ENCODE data around the gene GPBP1. TPM values are rescaled to one million over a fixed set of nuclear protein-coding genes. Genes with fewer than 3 reads are reported as not detected.

GPBP1 gene
- total RNA-seq, 2 donors from 2014 or later, result 95.8 to 104 TPM

DNA sequence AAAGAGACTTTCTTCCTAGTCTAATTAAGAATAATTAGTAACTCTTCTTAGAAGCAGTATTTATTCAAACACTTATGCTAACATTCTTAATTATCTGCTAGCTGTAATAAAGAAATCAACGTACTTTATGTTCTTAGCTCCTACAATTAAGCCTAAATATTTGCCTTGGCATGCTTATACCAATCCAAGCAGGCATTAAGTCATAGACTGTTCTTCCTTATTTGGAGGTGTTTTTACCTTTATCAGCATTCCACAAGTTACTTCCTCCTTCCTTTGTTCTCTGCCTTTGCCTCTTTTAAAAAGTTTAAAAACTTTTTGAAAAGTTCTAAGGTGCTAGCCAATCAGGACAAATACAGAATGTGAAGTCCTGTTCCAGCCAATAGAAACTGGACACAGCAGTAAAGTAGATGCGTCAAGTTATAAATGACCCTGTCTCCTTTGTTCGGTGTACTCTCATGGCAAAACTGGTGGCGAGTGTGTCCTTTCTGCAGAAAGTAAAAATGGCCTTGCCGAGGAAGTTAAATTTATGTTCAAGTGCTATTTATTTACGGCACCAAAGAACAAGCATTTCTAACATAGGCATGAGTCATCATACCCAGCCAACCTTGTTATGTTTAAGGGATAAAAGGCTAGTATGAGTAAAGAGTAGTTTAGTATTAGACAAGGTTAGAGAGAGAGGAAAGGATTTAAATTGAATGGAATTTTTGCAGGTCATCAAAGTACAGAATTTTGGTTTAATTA is 58.6 kb downstream of the GPBP1 start:
- peaks cover 40% of the 10 kb centered on the region for H3K4me1 Mint-ChIP-seq (ENCODE audit: low read depth)
- peaks cover 9 to 29% of the 10 kb centered on the region in 2 donors for H3K36me3 Mint-ChIP-seq (ENCODE audit: insufficient read depth in 2 of 2)
- no peak overlapping the region for H3K4me3 Mint-ChIP-seq
- H3K27ac Mint-ChIP-seq, result peak overlapping the region; percentile 24
- DNase-seq, result no peak
- ATAC-seq (replicated peaks in 1 of 2), result no peak
- H3K9me3 Mint-ChIP-seq, result no peaks in the 10 kb centered on the region
- H3K27me3 Mint-ChIP-seq (ENCODE audit: low read depth), result no peaks in the 10 kb centered on the region

DNA sequence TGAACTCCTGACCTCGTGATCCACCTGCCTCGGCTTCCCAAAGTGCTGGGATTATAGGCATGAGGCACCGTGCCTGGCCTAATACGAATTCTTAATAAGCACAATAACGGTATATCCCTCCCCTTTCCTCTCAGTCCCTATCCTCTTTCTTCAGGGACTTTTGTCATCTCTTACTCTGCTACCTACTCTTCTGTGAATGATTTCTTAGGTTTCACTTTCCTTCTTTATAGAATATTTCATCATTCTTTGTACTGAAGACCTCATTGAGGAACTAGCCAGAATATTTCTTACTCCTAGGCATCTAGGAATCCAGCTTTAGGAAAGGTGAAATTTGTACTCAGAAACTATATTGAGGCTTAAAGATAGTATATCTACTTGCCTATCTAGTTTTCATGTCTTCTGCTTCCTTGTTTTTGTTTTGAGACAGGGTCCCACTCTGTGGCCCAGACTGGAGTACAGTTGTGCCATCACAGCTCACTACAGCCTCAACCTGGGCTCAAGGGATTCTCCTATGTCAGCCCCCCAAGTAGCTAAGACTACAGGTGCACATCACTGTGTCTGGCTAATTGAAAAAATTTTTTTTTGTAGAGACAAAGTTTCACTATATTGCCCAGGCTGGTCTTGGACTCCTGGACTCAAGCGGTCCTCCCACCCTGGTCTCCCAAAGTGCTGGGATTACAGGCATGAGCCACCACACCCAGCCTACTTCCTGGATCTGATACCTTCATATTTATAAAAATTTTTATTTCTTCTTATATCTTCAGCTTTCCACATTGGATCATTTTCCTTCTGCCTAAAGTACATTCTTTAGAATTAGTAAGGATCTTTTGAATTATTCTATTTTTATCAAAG is 69.7 kb downstream of the GPBP1 start:
- H3K4me1 Mint-ChIP-seq (ENCODE audit: low read depth), result peaks cover 42% of the 10 kb centered on the region
- peak overlapping the region; percentile 97 for H3K27ac Mint-ChIP-seq
- H3K27me3 Mint-ChIP-seq (ENCODE audit: low read depth), result no peaks in the 10 kb centered on the region
- H3K36me3 Mint-ChIP-seq (ENCODE audit: insufficient read depth in 2 of 2), result peaks cover 4 to 21% of the 10 kb centered on the region in 2 donors
- H3K4me3 Mint-ChIP-seq, result peak overlapping the region in 1 of 2 donors; percentile 57
- DNase-seq (no peak), ATAC-seq (replicated peaks in 1 of 2) (peak; percentile 64 to 83)
- H3K9me3 Mint-ChIP-seq, result no peaks in the 10 kb centered on the region

DNA sequence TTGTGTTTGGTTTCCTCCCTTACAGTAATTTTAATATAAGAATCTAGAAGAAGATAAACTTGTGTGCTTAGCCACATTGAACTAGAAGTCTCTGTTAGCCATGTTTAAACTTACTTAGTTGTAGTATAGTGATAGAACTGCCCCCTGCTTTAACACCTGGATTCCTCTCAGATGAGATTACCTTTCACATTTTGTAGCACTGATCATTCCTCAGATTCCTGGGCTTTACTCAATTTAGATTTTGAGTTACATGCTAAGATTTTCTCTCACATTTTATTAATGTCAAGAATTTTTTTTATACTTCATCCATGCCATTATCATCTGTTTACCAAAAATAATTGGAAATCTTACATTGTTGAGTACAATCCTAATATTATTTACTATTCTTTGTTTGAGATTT is 70.5 kb downstream of the GPBP1 start:
- ATAC-seq (replicated peaks in 1 of 2), result no peak
- DNase-seq, result no peak
- H3K4me3 Mint-ChIP-seq, result peak overlapping the region in 1 of 2 donors; percentile 57
- no peaks in the 10 kb centered on the region for H3K27me3 Mint-ChIP-seq (ENCODE audit: low read depth)
- peaks cover 4 to 22% of the 10 kb centered on the region in 2 donors for H3K36me3 Mint-ChIP-seq (ENCODE audit: insufficient read depth in 2 of 2)
- peak overlapping the region; percentile 97 for H3K27ac Mint-ChIP-seq
- H3K9me3 Mint-ChIP-seq, result no peaks in the 10 kb centered on the region
- H3K4me1 Mint-ChIP-seq (ENCODE audit: low read depth), result peaks cover 42% of the 10 kb centered on the region

DNA sequence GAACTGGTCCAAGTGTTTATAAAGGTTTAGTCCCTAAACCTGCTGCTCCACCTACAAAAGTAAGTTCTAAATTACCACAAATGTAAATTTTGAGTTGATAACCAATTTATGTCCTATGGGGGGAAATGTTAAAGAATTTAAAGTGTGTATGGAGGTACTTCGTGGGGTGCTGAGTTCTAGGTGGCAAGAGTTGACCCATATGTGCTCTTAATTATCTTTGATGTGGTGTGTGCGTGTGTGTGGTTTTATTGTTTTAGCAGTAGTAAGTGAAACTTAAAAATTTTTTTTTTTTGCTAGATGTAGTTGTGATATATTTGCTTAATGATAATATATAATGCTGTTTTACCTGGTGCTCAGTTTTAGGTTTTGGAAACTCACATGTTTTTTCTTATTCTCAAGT is 72.6 kb downstream of the GPBP1 start:
- DNase-seq, result no peak

DNA sequence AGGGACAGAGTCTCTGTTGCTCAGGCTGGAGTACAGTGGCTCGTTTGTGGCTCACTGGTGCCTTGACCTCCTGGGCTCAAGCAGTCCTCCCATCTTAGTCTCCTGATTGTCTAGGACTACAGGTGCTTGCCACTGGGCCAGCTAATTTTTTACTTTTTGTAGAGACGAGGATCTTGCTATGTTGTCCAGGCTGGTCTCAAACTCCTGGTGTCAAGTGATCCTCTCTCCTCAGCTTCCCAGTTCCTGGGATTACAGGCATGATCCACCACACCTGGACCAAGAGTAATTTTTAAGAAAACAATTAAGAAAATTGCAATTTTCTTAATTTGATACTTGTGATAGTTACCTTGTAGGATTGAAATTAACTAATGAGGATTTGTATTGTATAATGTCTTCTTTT is 73.9 kb downstream of the GPBP1 start:
- H3K27ac Mint-ChIP-seq, result no peak overlapping the region
- ATAC-seq (replicated peaks in 1 of 2), result no peak

More for the DNA sequence above, 72.6 kb downstream of the GPBP1 start:
- H3K9me3 Mint-ChIP-seq, result no peaks in the 10 kb centered on the region
- peak overlapping the region; percentile 20 for H3K27ac Mint-ChIP-seq
- peak; percentile 32 to 44 for ATAC-seq (replicated peaks in 1 of 2)
- peaks cover 49% of the 10 kb centered on the region for H3K4me1 Mint-ChIP-seq (ENCODE audit: low read depth)
- peaks cover 5 to 30% of the 10 kb centered on the region in 2 donors for H3K36me3 Mint-ChIP-seq (ENCODE audit: insufficient read depth in 2 of 2)
- H3K27me3 Mint-ChIP-seq (ENCODE audit: low read depth), result no peaks in the 10 kb centered on the region
- peak overlapping the region in 1 of 2 donors; percentile 51 for H3K4me3 Mint-ChIP-seq

DNA sequence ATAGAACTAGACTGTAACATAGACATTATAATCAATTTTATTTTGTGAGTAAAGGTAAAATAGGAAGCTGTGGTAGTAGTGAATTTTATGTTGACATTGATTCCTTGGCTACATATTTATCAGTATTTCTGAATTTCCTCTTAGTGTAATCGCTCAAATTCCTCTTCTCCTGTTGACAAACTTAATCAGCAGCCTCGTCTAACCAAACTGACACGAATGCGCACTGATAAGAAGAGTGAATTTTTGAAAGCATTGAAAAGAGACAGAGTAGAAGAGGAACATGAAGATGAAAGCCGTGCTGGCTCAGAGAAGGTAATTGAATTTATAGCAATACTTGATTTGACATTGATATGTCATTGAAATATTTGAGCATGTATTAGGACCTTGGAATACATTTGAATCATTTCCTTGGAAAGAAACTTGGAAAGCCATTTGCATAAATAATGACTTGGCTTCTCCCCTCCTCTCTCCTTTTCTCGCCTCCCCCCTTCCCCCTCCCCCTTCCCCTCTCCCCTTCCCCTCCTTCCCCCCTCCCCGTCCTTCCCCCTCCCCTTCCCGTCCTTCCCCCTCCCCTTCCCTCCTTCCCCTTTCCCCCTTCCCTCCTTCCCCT is 75.5 kb downstream of the GPBP1 start:
- no peak overlapping the region for H3K4me3 Mint-ChIP-seq
- H3K4me1 Mint-ChIP-seq (ENCODE audit: low read depth), result peaks cover 33% of the 10 kb centered on the region
- H3K9me3 Mint-ChIP-seq, result no peaks in the 10 kb centered on the region
- no peaks in the 10 kb centered on the region for H3K27me3 Mint-ChIP-seq (ENCODE audit: low read depth)
- no peak overlapping the region for H3K27ac Mint-ChIP-seq
- peaks cover 4 to 35% of the 10 kb centered on the region in 2 donors for H3K36me3 Mint-ChIP-seq (ENCODE audit: insufficient read depth in 2 of 2)
- DNase-seq (no peak), ATAC-seq (replicated peaks in 1 of 2) (no peak)

More for the DNA sequence above, 73.9 kb downstream of the GPBP1 start:
- Mint-ChIP-seq H3K27me3 (ENCODE audit: low read depth) (no peaks in the 10 kb centered on the region), H3K36me3 (ENCODE audit: insufficient read depth in 2 of 2) (peaks cover 6 to 28% of the 10 kb centered on the region in 2 donors), H3K9me3 (no peaks in the 10 kb centered on the region), H3K4me3 (no peak overlapping the region), H3K4me1 (ENCODE audit: low read depth) (peaks cover 47% of the 10 kb centered on the region)
- DNase-seq, result no peak

DNA sequence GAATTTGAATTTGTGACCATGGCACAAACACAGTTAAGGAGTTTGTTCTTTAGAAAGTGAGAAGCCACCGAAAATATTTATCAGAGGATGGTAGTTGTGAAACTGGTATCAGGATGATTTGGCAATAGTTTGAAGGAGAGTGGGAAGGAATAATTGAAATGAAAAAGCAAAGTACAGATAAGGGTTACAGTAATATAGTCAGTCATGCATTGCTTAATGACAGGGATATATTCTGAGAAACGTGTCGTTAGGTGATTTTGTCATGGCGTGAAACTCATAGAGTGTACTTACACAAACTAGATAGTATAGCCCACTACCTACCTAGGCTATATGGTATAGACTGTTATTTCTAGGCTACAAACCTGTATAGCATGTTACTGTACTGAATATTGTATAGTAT is 84.2 kb downstream of the GPBP1 start:
- H3K36me3 Mint-ChIP-seq (ENCODE audit: insufficient read depth in 2 of 2), result peaks cover 3 to 39% of the 10 kb centered on the region in 2 donors
- DNase-seq (no peak), ATAC-seq (replicated peaks in 1 of 2) (peak; percentile 76 to 78)
- H3K27me3 Mint-ChIP-seq (ENCODE audit: low read depth), result no peaks in the 10 kb centered on the region
- H3K4me3 Mint-ChIP-seq, result peak overlapping the region in 1 of 2 donors; percentile 0
- H3K4me1 Mint-ChIP-seq (ENCODE audit: low read depth), result peaks cover 45% of the 10 kb centered on the region
- no peaks in the 10 kb centered on the region for H3K9me3 Mint-ChIP-seq
- peak overlapping the region; percentile 17 for H3K27ac Mint-ChIP-seq

DNA sequence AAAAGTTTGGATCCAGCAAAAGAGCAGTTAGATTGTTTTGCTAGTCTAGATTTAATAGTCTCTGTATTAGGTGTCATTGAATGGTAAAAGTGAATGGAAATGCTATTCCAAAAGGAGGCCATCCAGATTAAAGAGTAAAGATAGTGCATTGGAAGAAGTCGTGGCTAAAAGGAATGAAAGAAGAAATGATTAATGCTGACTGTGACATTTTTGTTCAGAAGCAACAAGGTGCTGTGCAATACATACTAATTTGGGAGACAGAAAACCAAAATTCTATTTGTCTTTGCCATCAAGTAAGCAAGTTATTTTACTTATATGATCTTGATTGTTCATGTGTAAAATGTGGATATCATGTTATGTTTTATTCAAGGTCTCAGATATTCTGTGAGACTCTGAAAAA is 85.1 kb downstream of the GPBP1 start:
- Mint-ChIP-seq H3K4me1 (ENCODE audit: low read depth) (peaks cover 49% of the 10 kb centered on the region), H3K27me3 (ENCODE audit: low read depth) (no peaks in the 10 kb centered on the region), H3K27ac (peak overlapping the region; percentile 13), H3K36me3 (ENCODE audit: insufficient read depth in 2 of 2) (peaks cover 5 to 42% of the 10 kb centered on the region in 2 donors), H3K9me3 (no peaks in the 10 kb centered on the region), H3K4me3 (peak overlapping the region in 1 of 2 donors; percentile 18)
- ATAC-seq (replicated peaks in 1 of 2) (no peak), DNase-seq (no peak)

DNA sequence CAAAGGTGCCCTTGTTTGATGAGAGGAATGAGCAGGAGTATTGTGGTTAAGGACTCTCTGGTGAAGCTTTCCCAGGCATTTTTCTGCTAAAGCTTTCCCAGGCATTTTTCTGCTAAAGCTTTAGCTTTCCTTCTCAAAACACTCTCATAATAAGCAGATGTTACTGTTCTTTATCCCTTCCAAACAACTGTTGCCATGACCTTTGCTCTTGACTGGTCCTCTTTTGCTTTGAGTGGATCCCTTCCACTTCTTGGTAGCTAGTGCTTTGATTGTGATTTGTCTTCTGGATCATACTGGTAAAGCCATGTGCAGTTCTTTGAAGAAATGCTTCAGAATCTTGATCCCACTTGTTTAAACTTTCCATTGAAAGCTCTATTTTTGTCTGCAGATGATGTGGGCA is 85.8 kb downstream of the GPBP1 start:
- ATAC-seq (replicated peaks in 1 of 2), result peak in 1 of 2 donors; percentile 34

DNA sequence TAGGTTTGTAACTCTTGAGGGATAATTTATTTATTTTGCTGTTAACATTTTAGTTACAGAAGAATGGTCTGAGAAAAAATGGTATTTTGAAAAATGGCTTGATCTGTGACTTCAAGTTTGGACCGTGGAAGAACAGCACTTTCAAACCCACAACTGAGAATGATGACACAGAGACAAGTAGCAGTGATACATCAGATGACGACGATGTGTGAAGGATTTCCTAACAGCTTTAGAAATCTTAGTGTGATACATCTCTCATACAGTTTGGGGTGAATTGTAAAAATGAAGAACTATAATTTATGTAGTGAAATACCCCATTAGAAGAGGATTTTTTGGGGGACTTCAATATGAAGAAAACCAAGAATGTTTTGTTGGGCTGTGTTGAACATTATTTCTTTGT is 88.7 kb downstream of the GPBP1 start:
- peak overlapping the region; percentile 72 for H3K27ac Mint-ChIP-seq
- peaks cover 5 to 31% of the 10 kb centered on the region in 2 donors for H3K36me3 Mint-ChIP-seq (ENCODE audit: insufficient read depth in 2 of 2)
- no peaks in the 10 kb centered on the region for H3K9me3 Mint-ChIP-seq
- DNase-seq, result no peak
- ATAC-seq (replicated peaks in 1 of 2), result peak; percentile 70 to 78
- peak overlapping the region in 1 of 2 donors; percentile 53 for H3K4me3 Mint-ChIP-seq
- peaks cover 48% of the 10 kb centered on the region for H3K4me1 Mint-ChIP-seq (ENCODE audit: low read depth)
- no peaks in the 10 kb centered on the region for H3K27me3 Mint-ChIP-seq (ENCODE audit: low read depth)

More for the DNA sequence above, 85.8 kb downstream of the GPBP1 start:
- H3K4me1 Mint-ChIP-seq (ENCODE audit: low read depth), result peaks cover 49% of the 10 kb centered on the region
- H3K36me3 Mint-ChIP-seq (ENCODE audit: insufficient read depth in 2 of 2), result peaks cover 5 to 38% of the 10 kb centered on the region in 2 donors
- H3K27ac Mint-ChIP-seq, result peak overlapping the region; percentile 73
- DNase-seq, result no peak
- H3K27me3 Mint-ChIP-seq (ENCODE audit: low read depth), result no peaks in the 10 kb centered on the region
- H3K4me3 Mint-ChIP-seq, result peak overlapping the region in 1 of 2 donors; percentile 8
- H3K9me3 Mint-ChIP-seq, result no peaks in the 10 kb centered on the region

DNA sequence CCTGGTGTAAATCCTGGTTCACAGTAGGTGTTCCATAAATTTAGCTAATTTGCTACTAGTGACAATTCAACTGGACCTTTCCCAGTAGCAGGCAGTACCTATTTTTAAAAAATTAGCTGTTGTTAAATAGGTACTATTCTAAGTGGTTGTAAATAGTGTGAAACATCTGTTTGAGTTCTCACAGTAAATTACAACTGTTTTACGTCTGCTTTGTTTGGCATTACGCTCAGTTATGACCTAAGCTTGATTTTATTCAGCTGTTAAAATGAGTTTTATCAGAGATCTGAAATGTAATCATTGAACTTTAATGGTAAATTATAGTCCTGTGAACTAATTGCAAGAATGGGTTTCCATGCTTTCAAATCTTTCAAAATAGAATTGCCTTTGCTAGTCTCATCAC is 93.9 kb downstream of the GPBP1 start:
- DNase-seq, result no peak
- H3K27me3 Mint-ChIP-seq (ENCODE audit: low read depth), result peaks cover 6% of the 10 kb centered on the region
- no peak for ATAC-seq (replicated peaks in 1 of 2)
- no peaks in the 10 kb centered on the region for H3K9me3 Mint-ChIP-seq
- peaks cover 6% of the 10 kb centered on the region for H3K4me1 Mint-ChIP-seq (ENCODE audit: low read depth)
- H3K4me3 Mint-ChIP-seq, result no peak overlapping the region
- H3K27ac Mint-ChIP-seq, result no peak overlapping the region
- H3K36me3 Mint-ChIP-seq (ENCODE audit: insufficient read depth in 2 of 2), result peaks cover 2 to 8% of the 10 kb centered on the region in 2 donors

DNA sequence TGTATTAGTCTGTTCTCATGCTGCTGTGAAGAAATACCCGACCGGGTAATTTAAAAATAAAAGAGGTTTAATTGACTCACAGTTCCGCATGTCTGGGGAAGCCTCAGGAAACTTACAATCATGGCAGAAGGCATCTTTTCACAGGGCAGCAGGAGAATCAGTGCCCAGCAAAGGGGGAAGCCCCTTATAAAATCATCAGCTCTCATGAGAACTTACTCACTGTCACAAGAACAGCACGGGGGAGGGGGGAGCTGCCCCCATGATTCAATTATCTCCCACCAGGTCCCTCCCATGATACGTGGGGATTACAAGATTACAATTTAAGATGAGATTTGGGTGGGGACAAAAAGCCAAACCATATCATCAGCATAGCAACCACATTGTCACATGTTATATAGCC is 102.5 kb downstream of the GPBP1 start:
- ATAC-seq (replicated peaks in 1 of 2) (peak in 1 of 2 donors; percentile 43), DNase-seq (no peak)
- H3K36me3 Mint-ChIP-seq (ENCODE audit: insufficient read depth in 2 of 2), result no peaks in the 10 kb centered on the region
- H3K9me3 Mint-ChIP-seq, result no peaks in the 10 kb centered on the region
- no peak overlapping the region for H3K27ac Mint-ChIP-seq
- H3K4me3 Mint-ChIP-seq, result no peak overlapping the region
- H3K4me1 Mint-ChIP-seq (ENCODE audit: low read depth), result peaks cover 7% of the 10 kb centered on the region
- H3K27me3 Mint-ChIP-seq (ENCODE audit: low read depth), result no peaks in the 10 kb centered on the region

DNA sequence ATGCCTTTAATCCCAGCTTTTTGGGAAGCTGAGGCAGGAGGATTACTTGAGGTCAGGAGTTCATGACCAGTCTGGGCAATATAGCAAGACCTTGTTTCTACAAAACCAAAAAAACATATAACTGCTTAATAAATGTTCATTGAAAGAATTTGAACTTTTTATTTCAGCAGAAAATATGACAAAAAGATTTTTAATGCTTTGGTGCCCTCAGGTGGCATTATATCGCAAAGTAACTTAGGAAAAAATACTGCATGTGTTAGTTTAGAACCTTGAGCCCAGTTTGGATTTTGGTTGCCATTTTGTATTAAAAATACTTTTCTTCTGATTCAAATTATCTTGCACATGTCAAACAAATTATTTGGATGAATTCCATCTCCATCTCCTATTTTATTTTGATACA is 103.2 kb downstream of the GPBP1 start:
- DNase-seq (no peak), ATAC-seq (replicated peaks in 1 of 2) (no peak)
- no peaks in the 10 kb centered on the region for H3K27me3 Mint-ChIP-seq (ENCODE audit: low read depth)
- no peak overlapping the region for H3K27ac Mint-ChIP-seq
- H3K4me1 Mint-ChIP-seq (ENCODE audit: low read depth), result peaks cover 7% of the 10 kb centered on the region
- H3K36me3 Mint-ChIP-seq (ENCODE audit: insufficient read depth in 2 of 2), result no peaks in the 10 kb centered on the region
- H3K9me3 Mint-ChIP-seq, result no peaks in the 10 kb centered on the region
- no peak overlapping the region for H3K4me3 Mint-ChIP-seq
